GM12891 (cell line): ENCODE data around the gene SMIM17. TPM values are rescaled to one million over a fixed set of nuclear protein-coding genes. Genes with fewer than 3 reads are reported as not detected.

Experiments used
- DNase-seq: peaks from one replicate; pipeline ENCODE4 v3.0.0; 2011; ENCODE audit warnings: low spot score; ENCODE audit not compliant: insufficient read length
- FAIRE-seq: peaks from 2 replicates; lab custom pipeline; 2011; peaks lifted over from hg19 to GRCh38; lab: Jason Lieb, UNC
- PAX5 ChIP-seq: IDR thresholded peaks from 2 replicates; pipeline ENCODE4 v1.6.1; 2011; ENCODE audit warnings: low read length, moderate library complexity, mild to moderate bottlenecking; ENCODE audit not compliant: insufficient read depth, severe bottlenecking
- POLR2A ChIP-seq: IDR thresholded peaks from 2 replicates; pipeline ENCODE4 v1.6.1; 2011; ENCODE audit warnings: low read depth, low read length, control low read depth
- POLR2AphosphoS5 ChIP-seq: IDR thresholded peaks from 2 replicates; pipeline ENCODE4 v1.6.1; 2011; ENCODE audit warnings: low read depth, low read length, control low read depth
- POU2F2 ChIP-seq: IDR thresholded peaks from 2 replicates; pipeline ENCODE4 v1.6.1; 2011; ENCODE audit warnings: low read depth, mild to moderate bottlenecking, control low read depth, low read length, moderate library complexity
- SPI1 ChIP-seq: IDR thresholded peaks from 2 replicates; pipeline ENCODE4 v1.6.1; 2011; ENCODE audit warnings: low read depth, low read length, control low read depth
- TAF1 ChIP-seq: IDR thresholded peaks from 2 replicates; pipeline ENCODE4 v1.6.1; 2011; ENCODE audit warnings: low read depth, low read length, control low read depth
- polyA plus RNA-seq: library from polyadenylated mRNA; unstranded; fragments of >200 nt; gene quantifications from one replicate; pipeline ENCODE4 v1.2.1, GENCODE V29; 2012; ENCODE audit warnings: low read depth, missing spikeins, inconsistent platforms; ENCODE audit not compliant: missing spikeins

SMIM17 gene
- polyA plus RNA-seq, result 0.19 TPM

- no peak for DNase-seq
- TF ChIP-seq SPI1 (no peak), POLR2AphosphoS5 (no peak), POLR2A (no peak)
- no peak for FAIRE-seq
These were observed at the start of gene SMIM17 for GRCh38 chr19:56642711-56643459. Gene SMIM17 (plus strand): TSS chr19:56643159. CDS start chr19:56645668, 2,509 bp downstream.

DNA sequence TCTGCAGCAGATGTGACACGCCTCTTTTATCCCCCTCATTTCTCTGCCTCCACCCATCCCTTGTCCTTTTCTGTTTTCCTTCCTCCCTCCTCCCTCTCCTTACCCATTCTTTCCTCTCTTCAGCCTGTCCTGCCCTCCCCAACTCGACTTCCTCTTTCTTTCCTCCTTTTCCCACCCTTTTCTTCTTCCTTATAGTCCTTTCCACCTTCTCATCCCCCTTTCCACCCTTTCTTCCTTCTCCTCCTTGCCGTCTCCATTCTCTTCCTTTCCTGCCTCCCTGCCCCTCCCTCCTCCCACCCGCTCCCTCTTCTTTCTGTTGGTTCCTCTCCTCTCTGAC, 48.5 kb upstream of the SMIM17 start:
- DNase-seq, result no peak
- no peak for FAIRE-seq
- no peak for TF ChIP-seq POLR2A
- no peak for TF ChIP-seq SPI1
- no peak for TF ChIP-seq POU2F2
- TF ChIP-seq TAF1, result no peak
- no peak for TF ChIP-seq POLR2AphosphoS5
- TF ChIP-seq PAX5, result no peak

DNA sequence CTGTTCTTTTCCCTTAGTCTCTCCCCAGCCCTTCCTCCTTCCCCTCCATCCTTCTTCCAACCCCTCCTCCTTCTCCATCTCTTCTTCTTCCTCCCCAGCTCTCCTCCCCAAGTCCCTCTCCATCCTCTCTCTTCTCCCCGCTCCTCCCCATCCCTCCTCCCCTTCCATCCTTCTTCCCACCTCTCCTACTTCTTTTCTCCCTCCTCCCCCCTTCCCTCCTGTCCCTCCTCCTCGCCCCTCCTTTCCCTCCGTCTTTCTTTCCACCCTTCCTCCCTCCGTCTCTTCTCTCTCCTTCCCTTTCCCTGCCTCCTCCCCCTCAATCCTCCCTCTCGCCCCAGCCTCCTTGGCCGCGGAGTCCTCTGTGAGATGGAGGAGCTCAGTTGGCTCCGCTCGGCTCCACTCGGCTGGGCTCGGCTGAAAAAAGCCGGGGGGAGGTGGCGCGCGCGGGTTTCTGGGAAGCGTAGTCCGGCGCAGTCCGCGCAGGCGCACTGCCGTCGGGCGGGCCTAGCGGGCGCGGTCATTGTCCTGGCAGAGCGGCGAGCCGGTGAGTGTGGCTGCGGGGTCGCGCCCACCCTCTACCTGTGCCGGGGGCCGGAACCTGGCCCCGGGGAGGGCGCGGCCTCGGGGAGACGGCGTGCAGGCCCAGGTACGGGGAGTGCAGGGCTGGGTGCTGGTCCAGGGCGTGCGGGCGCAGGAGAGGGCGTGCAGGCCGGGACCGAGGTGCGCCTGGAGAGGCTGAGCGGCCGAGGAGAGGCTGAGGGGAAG, 48.0 kb upstream of the SMIM17 start, which contains the start of gene ZNF71:
Gene ZNF71, plus strand, starts transcription at position 520 of the 765 bp plus-strand sequence. CDS start 6,257 bp downstream, outside the sequence.
- FAIRE-seq (peak; percentile 91), DNase-seq (peak; percentile 88)
- TF ChIP-seq POU2F2 (no peak), SPI1 (no peak), PAX5 (peak; percentile 28)

DNA sequence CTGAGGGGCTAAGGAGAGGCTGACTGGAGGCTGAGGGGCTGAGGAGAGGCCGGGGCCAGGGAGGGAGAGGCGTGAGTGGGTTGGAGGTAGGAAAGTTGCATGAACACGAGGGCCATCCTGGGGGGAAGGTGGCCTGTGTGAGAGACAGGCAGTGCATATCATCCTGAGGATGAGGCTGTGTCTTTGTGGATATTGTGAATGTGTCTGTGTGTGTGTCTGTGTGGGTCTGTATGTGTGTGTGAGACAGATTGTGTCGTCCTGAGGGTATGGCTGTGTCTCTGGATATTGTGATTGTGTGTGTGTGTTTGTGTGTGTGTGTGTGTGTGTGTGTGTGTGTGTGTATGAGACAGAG, 47.4 kb upstream of the SMIM17 start:
- DNase-seq (no peak), FAIRE-seq (no peak)
- TF ChIP-seq SPI1 (no peak), TAF1 (no peak), POLR2AphosphoS5 (no peak), POLR2A (no peak), POU2F2 (no peak), PAX5 (no peak)

DNA sequence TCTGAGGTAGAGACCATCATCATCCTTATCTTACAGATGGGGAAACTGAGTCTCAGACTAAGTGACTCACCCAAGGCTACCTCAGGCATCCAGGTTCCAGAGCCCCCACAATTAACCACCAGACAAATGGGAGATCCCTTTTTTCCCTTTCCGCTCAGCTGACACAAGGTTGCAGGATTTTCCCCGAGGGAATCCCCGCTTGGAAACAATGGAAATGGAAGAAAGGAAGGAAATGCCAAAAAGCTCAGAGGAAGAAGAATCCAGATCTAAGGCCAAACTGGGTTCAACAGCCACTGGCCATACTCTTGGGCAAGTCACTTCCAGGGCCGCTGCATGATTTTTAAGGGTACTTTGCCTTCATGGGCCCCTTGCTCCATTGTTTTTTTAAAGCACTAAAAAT, 46.3 kb upstream of the SMIM17 start:
- FAIRE-seq (no peak), DNase-seq (no peak)
- no peak for TF ChIP-seq SPI1
- TF ChIP-seq TAF1, result no peak
- TF ChIP-seq PAX5, result no peak
- no peak for TF ChIP-seq POLR2A
- TF ChIP-seq POLR2AphosphoS5, result no peak
- TF ChIP-seq POU2F2, result no peak

DNA sequence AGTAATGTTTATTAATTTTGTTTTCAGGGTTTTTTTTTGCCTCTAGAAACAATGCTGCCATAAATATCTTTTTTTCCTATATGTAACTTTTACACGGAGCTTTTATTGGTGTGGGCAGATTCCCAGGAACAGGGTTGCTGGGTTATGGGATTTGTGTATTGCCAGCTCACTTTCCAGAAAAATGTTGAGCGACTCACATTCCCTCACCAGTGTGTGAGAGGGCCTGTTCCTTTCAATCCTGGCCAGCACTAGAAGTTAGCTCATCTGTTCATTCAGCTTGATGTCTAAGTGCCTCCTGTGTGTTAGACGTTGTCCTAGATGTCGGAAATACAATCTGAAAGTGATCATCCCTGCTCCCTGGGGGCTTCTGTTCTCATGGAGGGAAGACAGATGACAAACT, 45.3 kb upstream of the SMIM17 start:
- TF ChIP-seq SPI1, result no peak
- no peak for TF ChIP-seq POLR2A
- no peak for TF ChIP-seq POU2F2
- TF ChIP-seq PAX5, result no peak
- no peak for TF ChIP-seq POLR2AphosphoS5
- FAIRE-seq (no peak), DNase-seq (no peak)

DNA sequence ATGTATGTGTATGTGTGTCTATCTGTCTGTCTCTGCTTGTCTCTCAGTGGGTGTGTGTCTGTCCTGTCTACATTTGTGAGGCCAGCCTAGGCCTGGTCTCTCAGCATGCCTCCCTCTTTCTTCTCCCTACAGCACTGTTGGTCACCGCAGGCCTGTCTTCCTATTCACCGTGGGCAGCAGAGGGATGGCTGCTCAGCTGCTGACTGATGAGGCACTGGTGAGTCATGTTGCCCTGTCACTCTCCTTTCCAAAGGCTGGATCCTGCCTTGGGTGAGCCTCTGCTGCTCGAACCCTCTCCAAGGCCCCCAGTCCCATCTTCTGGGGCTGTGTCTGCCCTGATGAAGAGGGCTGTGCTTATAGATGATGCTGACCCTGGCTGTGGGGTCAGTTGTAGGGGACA, 41.6 kb upstream of the SMIM17 start:
- FAIRE-seq (no peak), DNase-seq (no peak)
- TF ChIP-seq SPI1 (no peak), POU2F2 (no peak)

GRCh38 chr19:56603829-56604228, 39.1 kb upstream of the SMIM17 start:
- DNase-seq (no peak), FAIRE-seq (no peak)

GRCh38 chr19:56608274-56608964, 34.5 kb upstream of the SMIM17 start:
- DNase-seq (no peak), FAIRE-seq (no peak)
- TF ChIP-seq POLR2A (no peak), POLR2AphosphoS5 (no peak)

More at GRCh38 chr19:56603829-56604228, 39.1 kb upstream of the SMIM17 start:
- TF ChIP-seq PAX5, result no peak

GRCh38 chr19:56611288-56611687, 31.7 kb upstream of the SMIM17 start:
- no peak for DNase-seq
- TF ChIP-seq TAF1 (no peak), POU2F2 (no peak), PAX5 (no peak), POLR2AphosphoS5 (no peak), POLR2A (no peak), SPI1 (no peak)
- FAIRE-seq, result no peak
